GF-D8 (cell line): ENCODE results near the gene APOL4.
"Not testable (repeated sequence)": the region's sequence is repeated elsewhere in the genome, so short reads cannot be mapped to it uniquely, and the experiment has no call there.

ENCODE experiments used
- DNase-seq: peaks from one replicate; lab custom pipeline; 2025; lab: John Stamatoyannopoulos, UW

The APOL4 gene, protein sequence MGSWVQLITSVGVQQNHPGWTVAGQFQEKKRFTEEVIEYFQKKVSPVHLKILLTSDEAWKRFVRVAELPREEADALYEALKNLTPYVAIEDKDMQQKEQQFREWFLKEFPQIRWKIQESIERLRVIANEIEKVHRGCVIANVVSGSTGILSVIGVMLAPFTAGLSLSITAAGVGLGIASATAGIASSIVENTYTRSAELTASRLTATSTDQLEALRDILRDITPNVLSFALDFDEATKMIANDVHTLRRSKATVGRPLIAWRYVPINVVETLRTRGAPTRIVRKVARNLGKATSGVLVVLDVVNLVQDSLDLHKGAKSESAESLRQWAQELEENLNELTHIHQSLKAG

DNA sequence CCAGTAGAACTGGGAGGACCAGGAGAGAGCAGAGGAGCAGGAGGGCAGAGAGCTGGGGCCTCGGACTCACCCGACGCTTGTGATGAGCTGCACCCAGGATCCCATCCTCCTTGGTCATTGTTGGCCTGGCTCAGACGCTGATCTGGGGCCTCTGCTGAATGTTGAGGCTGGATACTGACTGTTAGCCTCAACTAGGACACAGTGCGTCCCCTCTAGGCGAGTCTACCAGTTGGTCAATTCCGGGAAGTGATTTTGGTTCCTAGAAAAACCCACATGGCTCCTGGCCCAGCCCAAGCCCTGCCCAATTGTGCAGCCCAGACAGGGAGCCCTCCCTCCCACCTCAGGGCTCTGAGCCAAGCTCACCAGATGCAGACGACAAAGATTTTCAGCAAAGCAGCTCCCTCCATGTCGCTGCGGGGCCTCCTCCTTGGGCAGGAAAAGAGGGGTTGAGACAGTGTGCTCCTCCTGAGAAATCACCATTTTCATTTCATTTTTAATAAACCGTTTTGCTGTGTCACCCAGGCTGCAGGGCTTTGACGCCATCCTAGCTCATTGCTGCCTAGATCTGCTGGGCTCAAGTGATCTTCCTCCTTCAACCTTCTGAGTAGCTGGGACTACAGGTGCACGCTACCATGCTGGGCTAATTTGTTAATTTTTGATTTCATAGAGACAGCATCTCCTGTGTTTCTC is at the start of gene APOL4:
Gene APOL4 (minus strand): TSS at position 180 of the 690 bp plus-strand sequence. CDS start 75 bp downstream, at position 105.
- DNase-seq = peak; percentile 87

DNA sequence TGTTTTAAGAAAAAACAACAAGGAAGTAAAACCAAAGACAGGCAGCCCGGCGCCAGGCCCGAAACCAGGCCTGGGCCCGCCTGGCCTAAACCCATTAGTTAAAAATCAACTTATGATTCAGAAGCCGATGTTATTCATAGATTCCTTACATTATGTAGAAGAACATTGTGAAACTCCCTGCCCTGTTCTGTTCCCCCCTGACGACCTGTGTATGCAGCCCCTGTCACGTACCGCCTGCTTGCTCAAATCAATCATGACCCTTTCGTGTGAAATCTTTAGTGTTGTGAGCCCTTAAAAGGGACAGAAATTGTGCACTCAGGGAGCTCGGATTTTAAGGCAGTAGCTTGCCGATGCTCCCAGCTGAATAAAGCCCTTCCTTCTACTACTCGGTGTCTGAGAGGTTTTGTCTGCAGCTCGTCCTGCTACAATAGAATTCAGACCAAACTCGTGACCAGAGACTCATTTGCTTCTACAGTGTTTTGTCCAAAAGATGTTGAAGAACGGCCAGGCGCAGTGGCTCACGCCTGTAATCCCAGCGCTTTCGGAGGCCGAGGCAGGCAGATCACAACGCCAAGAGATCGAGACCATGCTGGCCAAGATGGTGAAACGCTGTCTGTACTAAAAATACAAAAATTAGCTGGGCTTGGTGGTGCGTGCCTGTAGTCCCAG is 48.8 kb upstream of the APOL4 start:
- DNase-seq = not testable (repeated sequence)

DNA sequence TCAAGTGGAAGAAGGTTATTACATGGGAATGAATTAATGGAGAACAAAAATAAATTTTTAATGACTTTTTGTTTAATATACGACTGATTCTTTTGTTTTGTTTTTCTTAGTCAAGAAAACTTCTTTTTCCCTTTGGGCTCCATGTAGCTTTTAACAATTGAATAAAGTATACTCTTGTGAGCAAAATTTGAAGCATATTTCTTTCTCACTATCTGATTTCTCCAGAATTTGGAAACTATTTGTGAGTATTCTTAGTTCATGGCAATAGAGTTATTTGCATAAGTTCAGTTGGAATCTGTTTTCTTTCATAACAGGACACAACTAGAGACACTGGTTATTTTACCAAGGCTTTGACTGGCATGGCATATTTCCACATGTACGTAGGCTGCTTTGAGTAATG is 47.6 kb upstream of the APOL4 start:
- DNase-seq = no peak

DNA sequence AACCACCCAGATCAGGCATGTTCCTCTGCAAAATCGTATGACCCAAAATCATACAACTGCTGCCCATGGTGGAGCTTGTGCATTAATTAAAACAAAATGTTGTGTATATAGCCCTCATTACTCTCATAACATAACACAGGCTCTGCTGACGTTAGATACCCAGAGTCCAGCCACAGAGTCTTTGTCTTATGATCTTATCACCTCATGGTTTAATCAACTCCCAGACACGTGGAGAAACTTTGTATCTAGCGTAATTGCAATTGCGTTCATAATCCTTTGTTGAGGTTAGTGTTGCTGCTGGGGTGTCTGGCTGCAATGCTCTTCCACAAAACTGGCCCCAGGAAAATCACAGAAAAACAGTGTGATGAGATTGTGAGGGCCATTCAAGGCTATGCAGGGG is 46.3 kb upstream of the APOL4 start:
- no peak for DNase-seq

DNA sequence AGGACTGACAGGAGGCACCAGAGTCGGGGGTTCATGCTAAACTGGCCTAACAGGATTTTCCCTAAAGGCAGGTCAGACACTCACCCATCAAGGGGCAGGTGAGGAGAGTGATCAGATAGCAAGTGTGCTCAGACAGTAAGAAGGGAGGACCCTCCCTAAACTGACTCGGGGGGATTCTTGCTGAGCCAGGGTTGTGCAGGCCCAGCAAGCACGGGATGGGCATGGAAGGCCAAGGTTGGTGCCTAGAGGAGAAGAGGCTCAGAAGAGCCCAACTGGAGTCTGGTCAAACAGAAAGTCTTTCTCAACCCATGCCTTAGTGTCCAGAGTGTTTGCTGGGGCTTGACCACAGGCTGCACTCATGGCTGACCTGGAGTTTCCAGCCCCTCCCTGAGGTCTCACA is 45.1 kb upstream of the APOL4 start:
- no peak for DNase-seq

DNA sequence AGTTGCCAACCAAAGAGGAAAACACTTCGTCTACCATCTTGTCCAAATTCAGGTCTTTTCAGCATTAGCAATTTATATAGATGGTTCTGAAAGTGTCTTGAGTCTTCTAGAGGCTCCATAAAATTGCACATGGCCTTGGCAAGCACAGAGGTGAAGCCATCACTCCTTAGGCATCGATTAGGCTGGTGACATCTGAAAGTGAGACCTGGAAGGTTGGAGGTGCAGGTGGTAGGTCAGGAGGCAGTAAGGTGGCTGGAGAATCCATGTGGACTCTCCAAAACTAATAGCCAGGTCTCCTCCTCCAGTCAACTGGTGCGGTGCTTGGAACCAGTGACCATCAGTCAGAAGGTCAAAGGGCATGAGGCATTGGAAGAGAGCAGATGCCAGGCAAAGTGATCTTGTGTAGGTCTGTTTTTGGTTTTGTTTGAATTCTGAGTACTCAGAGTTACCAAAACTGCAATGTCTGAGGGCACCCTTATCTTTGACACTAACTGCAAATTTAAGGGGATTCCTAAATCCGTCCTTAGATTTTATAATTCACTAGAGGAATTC is 44.3 kb upstream of the APOL4 start:
- DNase-seq = no peak

DNA sequence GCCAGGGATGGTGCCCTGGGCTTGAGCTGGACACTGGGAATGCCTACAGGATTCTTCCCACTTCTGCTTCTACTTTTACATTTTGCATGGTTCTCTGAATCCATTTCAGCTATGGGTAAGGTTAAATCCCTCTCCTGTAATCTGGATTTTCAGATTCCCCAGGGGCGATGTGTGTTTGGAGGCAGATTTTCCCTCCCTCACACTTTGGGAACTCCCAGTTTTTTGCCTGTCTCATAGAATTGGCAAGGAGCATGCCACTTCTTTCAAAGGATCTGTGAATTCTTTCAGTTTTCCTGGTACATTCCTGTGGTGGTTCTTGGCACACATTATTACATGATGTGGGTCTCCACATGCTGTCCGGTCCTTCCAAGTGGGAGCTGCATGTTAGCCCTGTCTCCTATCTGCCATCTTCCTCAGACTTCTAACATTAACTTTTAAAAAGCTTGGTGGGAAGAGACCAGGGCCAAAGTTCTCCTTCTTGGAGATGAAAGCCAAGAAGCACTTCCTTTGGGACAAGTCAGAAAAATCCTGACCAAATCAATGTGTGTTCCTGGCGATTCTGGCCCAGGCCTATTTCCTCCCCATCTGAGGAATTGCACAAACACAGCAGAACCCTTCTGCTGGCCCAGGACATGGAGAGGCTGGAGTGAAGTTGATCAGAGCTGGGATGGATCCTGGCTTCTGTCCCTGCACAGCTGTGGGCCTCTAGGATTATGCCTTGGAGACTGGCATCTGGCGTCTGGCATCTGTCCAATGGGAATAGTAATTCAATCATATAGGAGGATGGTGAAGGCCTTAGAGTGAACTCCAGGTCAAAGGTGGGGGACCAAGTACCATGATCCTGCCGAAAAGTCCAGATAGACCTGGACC is 43.1 kb upstream of the APOL4 start:
- no peak for DNase-seq

DNA sequence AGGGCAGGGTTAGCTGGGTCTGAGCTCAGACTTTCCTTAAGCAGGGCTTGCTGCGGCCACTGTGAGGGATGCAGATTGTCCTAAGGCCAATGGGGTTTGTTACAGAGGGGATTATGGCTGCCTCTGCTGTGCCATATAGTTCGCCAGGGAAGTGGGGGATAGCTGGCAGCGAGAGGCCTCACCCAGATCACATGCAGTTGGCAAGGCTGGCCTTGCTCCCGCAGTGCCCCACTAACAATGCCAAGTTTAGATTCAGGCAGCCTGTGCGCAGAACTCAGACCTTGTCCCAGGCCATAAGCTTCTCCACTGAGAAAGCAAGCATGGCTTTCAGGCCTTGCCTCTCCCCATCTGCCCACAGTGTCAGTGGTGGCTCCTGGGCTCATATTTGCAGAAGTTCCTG is 42.4 kb upstream of the APOL4 start:
- DNase-seq = no peak

DNA sequence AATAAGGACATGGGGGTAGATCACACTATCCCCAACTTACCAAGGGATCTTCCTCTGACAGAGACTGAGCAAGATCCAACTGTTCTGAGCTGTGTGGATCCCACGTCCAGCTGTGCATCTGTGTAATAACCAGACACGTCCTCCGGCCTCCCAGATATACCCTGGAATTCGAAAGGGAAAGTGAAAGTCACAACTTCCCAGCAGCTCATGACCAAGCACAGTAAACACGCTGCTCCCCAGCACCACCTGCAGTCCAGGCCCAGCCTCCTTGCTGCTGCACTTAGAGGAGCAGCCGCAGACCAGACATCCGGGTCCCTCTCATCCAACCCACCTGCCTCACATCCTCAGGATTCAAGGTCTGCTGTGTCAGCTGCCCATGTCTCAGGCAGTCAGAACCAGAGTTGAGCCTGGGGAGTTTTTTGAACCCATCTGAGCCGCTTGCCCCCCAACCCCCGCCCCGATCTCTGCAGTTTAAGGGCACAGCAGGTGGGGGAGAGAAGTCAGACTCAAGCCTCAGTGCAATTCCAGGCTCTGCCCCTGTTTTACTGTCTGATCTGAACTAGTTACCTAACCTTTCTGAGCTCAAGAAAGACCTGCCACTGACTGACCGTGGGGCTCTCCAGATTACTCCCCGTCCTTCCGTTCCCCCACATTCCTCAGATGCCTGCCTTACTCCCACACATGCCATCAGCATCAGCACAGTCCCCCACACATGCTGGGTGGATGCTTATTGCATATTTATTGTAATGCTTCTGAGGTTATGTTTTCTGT is 38.0 kb upstream of the APOL4 start, which contains the start of gene APOL2:
Gene APOL2 (minus strand): TSS at position 127 of the 771 bp plus-strand sequence. CDS start 6,365 bp downstream, outside the sequence.
- peak; percentile 54 for DNase-seq

DNA sequence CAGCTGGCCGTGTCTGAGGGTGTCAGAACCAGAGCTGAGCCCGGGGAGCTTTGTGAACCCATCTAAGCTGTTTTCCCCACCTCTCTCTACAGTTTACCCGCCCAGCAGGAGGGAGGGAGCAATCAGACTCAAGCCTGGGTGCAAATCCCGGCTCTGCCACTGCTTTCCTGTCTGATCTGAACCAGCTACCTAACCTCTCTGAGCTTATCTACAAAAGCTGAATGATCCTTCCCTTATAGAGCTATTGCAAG is 37.5 kb upstream of the APOL4 start:
- DNase-seq = no peak

DNA sequence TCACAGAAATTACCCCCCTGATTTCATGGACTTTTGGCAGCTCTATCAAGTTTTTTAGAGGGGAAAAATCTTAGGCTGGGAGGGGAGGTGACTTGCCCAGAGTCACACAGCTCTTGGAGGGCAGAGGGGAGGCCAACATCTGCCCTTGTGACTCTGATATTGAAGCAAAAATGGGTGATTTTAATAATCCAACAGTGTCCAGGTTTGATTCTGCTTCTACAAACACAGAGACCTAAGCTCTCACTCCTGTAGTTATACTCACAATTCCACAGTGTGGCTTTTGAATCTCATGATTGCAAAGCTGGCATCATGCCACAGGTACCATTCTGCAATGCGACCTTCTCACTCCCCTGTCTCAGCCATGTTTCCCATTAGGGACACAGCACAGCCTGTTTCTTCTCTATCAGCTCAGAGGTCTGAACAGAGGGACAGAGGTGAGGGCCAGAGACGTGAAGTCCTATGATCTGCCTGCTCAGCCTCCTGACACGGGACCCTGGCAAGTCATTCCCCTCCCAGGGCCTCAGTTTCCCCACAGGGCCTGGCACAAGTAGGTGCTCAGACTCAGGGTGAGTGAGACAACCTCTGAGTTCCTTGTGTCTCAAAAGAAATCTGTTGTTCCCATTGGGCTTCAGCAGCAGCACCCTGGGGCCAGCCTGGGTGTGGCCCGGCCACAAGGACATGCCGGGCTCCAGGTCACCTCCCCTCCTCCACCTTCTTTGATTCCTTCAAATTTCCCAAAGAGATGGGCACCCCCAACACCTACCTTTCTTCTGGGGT is 37.0 kb upstream of the APOL4 start:
- DNase-seq = no peak

DNA sequence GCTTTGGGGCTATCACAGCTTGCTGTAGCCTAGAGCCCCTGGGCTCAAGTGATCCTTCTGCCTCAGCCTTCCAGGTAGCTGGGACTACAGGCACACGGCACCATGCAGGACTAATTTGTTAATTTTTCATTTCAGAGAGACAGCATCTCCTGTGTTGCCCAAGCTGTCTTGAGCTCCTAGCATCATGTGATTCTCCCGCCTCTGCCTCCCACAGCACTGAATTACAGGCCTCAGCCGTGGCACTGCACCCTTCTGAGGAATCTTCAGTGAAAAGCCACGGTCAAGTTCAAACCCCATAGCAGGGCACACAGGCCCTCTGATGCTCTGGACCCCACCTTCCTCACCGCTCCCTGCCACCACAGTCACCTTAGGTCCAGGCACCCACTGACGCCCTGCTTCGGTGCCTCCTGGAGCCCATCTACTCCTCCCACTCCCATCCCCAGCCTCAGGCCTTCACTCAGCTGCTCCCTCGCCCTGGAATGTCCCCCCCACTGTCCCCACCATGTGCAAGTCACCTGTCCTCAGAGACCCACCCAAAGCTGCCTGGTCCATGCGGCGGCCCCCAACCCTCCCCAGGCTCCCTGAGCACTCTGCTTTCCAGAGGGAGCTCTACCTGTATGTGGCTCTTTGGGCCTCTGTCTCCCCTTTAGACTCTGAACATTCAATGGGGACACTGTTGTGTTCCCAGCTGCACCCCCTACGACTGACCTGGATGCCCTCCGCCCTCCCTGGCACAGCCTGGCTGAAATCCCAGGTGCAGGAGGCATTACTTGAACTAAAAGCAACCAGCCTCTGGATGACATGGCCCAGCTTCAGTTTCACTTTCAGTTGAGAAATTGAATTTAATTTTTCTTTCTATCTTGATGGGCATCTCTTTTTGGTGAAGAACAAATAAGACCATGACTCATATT is 36.1 kb upstream of the APOL4 start:
- DNase-seq = no peak

DNA sequence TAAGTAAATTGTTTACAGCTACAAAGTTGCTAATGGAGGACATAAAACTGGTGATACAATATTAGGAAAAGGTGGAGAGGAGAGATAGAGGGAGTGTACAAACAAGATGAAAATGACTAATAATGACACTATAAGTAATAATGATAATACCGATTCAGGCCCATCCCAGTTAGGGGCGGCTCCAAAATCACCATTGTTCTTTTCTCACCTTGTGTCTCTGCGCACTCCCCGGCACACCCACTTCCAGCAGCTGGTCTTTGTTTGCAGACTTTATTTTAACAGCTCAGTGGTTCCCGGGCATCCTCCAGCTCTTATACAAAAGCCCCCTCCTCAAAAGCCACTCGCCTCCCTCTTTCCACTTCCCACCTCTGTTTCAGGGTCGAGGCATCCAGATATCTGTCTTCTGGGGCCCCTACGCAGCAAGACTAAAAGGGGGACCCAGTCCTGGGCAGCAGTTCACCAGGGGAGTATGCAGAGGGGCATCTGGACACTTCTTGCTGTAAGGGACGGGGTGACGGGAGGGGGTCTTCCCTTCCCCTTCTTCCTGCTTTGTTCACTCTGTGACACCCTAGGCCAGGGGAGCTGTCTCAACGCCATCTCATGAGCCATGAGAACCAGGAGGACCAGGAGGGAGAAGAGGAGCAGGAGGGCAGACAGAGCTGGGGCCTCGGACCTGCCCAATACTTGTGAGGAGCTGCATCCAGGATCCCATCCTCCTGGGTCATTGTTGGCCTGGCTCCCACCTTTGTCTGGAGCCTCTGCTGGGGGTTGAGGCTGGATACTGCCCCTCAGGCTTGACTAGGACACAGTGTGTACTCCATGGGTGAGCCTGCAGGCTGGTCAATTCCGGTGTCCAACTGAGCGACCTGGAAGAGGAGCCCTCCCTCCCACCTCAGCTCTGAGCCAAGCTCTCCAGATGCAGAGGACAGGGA is 35.0 kb upstream of the APOL4 start:
- no peak for DNase-seq

DNA sequence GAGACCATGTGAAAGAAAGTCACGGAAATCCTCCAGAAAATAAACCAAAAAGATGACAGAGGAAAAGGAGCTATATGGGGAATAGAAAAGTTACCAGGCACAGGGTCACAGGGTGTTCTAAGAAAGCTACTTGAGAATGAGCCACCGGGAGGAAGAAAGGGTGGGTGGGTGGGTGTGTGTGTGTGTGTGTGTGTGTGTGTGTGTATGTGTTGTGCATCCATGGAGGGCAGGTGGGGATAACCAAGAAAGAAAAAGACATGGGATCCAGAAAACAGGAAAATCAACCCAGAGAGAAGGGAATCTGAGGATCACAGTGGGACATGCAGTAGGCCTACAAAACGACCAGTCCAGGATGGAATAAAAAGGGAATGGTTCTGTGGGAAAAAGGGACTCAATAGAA is 34.0 kb upstream of the APOL4 start:
- no peak for DNase-seq

DNA sequence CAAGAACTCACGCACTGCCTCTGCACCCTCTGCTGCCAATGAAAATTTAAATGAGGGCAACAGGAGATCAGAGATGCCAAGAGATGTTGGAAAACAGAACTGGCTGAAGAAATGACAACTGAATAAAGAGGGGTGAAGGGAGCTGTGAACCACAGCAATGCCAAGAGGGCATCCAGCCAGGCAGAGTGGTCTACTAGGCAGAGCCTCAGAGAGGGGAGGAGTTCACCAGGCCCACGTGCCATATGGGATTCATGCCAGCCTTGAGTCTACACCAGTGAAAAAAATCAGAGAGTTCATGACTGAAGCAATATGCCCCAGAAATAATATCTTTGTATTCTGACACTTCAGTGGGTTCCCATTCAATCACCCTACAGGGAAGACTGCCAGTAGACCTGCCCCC is 33.3 kb upstream of the APOL4 start:
- no peak for DNase-seq

DNA sequence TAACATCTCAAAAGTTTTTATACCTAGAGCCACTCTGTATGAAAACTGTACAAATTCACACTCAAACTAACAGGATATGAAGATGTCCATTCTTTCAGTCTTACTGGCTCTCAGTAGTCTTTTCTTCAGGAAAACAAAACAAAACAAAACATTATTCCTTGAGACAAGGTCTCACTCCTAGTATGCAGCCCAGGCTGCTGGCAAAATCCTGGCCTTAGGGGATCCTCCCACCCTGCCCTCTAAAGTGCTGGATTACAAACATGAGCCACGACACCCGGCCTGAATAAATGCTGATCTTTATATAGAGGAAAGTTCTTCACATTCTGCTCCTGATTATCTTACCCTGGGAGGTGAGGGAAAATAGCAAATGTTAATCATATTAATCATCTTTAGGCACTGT is 32.6 kb upstream of the APOL4 start:
- no peak for DNase-seq

DNA sequence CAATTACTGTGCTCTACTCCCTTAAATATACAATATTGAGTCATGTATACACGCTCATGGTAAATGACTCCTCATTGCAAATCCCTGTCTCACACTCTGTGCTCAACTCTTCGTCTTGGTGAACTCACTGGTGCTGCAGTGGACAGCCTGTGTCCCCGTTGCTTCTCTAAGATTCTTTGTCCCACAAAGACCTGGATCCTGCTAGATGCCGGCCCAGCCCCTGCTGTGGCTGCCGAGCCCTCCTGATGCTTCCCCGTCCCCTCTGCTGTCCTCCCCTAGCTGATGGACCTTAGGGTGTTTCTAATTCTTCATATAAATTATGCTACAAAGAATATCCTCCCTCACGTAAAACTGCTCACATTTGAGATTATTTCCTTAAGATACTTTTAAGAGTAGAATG is 32.2 kb upstream of the APOL4 start:
- DNase-seq = no peak

DNA sequence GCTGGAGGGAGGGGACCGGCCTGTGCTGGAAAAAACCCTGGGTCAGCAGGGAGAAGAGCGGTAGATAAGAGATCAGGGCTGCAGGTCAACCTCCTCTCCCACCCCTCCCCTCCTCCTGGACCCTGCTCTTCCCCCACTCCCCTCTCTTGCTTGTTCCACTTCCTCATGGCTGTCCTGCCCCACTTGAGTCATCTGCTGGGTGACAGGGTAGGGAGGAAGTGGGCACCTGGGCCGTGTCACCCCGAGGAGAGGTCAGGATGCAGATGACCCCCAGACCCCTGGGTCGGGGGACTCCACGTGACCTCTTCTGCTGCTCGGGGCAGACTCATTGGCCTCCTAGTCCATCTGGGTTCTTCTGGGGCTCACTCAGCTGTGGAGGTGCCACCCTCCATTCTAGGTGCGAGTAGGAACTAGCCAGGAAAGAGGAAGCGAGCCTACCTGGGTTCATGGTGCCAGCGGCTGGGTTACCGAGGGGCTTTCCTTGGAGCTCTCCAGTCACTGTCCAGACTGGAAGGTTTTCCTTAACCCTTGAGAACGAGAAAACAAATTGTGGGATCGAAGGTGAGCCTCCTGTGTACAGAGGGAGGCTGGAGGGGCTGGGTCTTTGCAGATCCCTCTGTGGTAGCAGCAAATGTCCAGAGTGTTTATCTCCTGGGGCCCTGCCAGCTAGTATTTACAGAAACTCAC is 31.2 kb upstream of the APOL4 start:
- no peak for DNase-seq
